ENCODE data around the gene PNMA1.

PNMA1 gene, protein sequence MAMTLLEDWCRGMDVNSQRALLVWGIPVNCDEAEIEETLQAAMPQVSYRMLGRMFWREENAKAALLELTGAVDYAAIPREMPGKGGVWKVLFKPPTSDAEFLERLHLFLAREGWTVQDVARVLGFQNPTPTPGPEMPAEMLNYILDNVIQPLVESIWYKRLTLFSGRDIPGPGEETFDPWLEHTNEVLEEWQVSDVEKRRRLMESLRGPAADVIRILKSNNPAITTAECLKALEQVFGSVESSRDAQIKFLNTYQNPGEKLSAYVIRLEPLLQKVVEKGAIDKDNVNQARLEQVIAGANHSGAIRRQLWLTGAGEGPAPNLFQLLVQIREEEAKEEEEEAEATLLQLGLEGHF

DNA sequence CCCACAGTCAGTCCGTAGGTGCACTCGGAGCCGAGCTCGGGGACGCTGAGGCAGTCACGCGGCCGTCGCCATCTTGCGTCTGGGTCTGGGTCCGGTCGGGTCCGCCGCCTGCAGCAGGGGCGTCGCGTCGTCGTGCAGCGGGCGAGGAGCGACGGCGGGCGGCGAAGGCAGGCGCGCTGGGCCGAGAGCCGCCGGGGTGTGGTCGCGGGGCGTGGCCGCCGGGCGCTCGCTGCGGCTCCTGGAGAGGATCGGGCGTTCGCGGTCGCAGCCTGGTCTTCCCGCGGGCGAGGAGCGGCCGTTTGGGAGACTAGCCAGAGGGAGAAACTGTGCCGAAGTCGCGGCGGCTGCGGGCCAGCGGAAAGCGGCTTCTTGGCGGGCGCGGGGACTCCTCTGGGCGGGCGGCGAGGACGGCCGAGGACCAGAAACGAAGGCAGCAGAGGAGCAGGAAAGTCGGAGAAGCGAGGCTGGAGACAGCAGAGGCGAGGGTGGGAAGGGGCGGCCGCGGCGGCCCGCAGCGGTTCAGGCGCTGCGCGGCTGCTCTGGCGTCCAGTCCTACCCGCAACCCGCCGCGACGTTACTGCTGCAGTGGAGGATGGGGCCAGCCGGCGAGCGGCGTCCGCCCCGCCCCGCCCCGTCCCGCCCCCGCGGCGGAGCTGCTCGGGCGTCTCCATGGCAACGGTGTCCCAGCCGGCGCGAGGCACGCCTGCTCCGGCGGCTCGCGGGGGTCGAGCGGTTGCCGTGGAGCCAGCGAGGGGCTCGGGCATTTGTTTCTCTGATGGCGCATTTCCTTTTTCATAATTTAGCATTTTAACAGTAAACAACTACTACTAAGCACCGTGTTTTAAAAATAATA, at the start of gene PNMA1:
Gene PNMA1 (minus strand): TSS at position 582 of the 853 bp plus-strand sequence. CDS start 745 bp downstream, outside the sequence.
- H3K4me3 ChIP-seq (ENCODE audit: control insufficient read depth, low read depth, low read length) = peak within 1 kb of the TSS; percentile 85
- peak; percentile 67 for DNase-seq (ENCODE audit: low read depth)
- TF ChIP-seq CTCF (conservative IDR thresholded peaks at IDR 0.05; ENCODE audit: control insufficient read depth, insufficient read depth, low read depth, low read length) = no peak

DNA sequence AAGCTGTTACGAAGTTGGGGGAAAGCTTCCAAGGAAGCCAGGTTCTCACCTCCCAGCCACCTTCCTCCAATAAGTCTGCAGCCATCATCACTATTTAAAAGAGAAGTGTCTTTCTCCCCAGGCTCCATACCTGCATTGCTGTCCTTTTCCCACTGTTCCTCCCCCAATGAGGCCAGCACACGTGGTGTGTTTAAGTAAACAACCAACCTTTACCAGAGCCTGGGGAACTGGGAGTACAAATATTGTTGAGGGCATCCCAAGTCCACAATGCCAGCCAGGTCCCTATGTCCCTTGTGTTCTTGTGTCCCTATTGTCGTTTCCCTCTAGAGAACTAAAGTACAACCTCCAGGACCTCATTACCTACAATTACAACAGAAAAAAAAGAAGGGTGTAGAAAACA, 49.2 kb upstream of the PNMA1 start:
- no peak overlapping the region for H3K4me3 ChIP-seq (ENCODE audit: control insufficient read depth, low read depth, low read length)
- no peak for DNase-seq (ENCODE audit: low read depth)
- TF ChIP-seq CTCF (conservative IDR thresholded peaks at IDR 0.05; ENCODE audit: control insufficient read depth, insufficient read depth, low read depth, low read length) = no peak

- no peak overlapping the region for H3K4me3 ChIP-seq (ENCODE audit: control insufficient read depth, low read depth, low read length)
- DNase-seq (ENCODE audit: low read depth) = no peak
- no peak for TF ChIP-seq CTCF (conservative IDR thresholded peaks at IDR 0.05; ENCODE audit: control insufficient read depth, insufficient read depth, low read depth, low read length)
Observed at GRCh38 chr14:73762375-73762822, 48.2 kb upstream of the PNMA1 start.

- TF ChIP-seq CTCF (conservative IDR thresholded peaks at IDR 0.05; ENCODE audit: control insufficient read depth, insufficient read depth, low read depth, low read length) = no peak
- H3K4me3 ChIP-seq (ENCODE audit: control insufficient read depth, low read depth, low read length) = no peak overlapping the region
- no peak for DNase-seq (ENCODE audit: low read depth)
Observed at GRCh38 chr14:73761618-73762355, 47.6 kb upstream of the PNMA1 start.

DNA sequence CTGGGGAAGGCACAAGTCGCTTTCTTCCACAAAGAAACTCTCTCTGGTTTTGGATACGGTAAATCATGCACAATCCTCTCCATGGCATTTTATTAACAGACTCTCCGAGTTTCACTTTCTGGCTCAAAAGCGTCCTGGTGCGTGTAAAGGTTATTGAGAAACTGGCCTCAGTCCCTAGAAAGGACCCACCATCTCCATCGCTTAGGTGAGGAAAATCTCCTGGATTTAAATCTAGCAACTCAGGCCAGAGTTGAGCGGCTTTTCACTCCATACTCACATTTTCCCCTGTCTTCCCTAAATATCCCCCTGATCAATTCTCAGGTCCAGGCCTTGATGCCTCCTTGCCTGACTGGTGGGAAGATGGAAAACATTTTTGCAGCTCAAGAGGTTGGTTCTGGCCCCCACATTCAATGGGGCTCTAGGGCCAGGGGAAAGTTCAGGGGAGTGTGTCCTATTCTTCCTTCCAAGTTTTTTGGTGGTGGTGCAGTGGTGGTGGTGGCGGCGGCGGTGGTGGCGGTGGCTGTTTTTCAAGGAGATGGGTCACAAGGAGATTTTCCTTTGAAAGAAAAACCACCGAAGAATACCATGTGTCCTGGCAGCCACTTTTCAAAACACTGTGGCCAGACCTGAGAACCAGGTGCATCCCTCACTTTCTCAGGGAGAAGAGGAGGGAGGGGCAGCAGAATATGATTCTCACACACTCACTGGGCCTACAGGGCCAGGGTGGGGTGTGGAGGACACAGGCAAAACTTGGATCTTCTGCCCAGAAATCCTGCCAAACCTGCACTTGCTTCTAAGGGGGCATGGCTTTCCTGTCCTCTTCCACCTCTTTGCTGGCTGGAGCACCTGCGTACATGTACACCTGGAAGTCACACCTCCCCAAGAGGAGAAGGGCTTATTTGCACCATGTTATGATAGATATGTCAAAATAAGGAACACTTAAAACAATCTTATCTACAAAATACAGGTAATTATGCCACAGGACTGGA, 46.7 kb upstream of the PNMA1 start:
- H3K4me3 ChIP-seq (ENCODE audit: control insufficient read depth, low read depth, low read length) = peak overlapping the region; percentile 38
- no peak for TF ChIP-seq CTCF (conservative IDR thresholded peaks at IDR 0.05; ENCODE audit: control insufficient read depth, insufficient read depth, low read depth, low read length)
- DNase-seq (ENCODE audit: low read depth) = no peak
